GM23338 (cell line): ENCODE results near the gene OGA. TPM values are rescaled to one million over a fixed set of nuclear protein-coding genes. Genes with fewer than 3 reads are reported as not detected.

ENCODE experiments used
- ATAC-seq: fragments of 200-7000 bp; cut with Tn5 transposase; 3 replicates; pipeline ENCODE4 v1.9.1; 2020
- DNase-seq: peaks from one replicate; pipeline ENCODE4 v3.0.0-alpha.2; 2015; ENCODE audit warnings: low spot score
- H2AFZ ChIP-seq: fragments of 200-600 bp; sonication (generic); 2 replicates; pipeline ENCODE4 v1.8.0; 2016; ENCODE audit warnings: antibody characterized with exemption, mild to moderate bottlenecking, moderate library complexity
- H3F3A ChIP-seq: fragments of 200-600 bp; sonication (generic); replicated peaks from 2 replicates; pipeline ENCODE4 v1.8.0; 2017; ENCODE audit warnings: antibody characterized with exemption, mixed run types, low read depth
- H3K27ac ChIP-seq: fragments of 200-600 bp; sonication (generic); 2 replicates; pipeline ENCODE4 v1.6.1; 2016; ENCODE audit warnings: low read depth
- H3K27me3 ChIP-seq: fragments of 200-600 bp; sonication (generic); 2 replicates; pipeline ENCODE4 v1.8.0; 2016; ENCODE audit warnings: mild to moderate bottlenecking, mixed run types, moderate library complexity; ENCODE audit not compliant: insufficient read depth
- H3K36me3 ChIP-seq: fragments of 200-600 bp; sonication (generic); 2 replicates; pipeline ENCODE4 v1.8.0; 2016; ENCODE audit warnings: mild to moderate bottlenecking; ENCODE audit not compliant: insufficient read depth
- H3K4me1 ChIP-seq: fragments of 200-600 bp; sonication (generic); 2 replicates; pipeline ENCODE4 v1.8.0; 2016; ENCODE audit warnings: mild to moderate bottlenecking, moderate library complexity; ENCODE audit not compliant: insufficient read depth
- H3K4me2 ChIP-seq: fragments of 200-600 bp; sonication (generic); 2 replicates; pipeline ENCODE4 v1.7.1; 2017; ENCODE audit warnings: mixed run types
- H3K4me3 ChIP-seq: fragments of 200-600 bp; sonication (generic); 2 replicates; pipeline ENCODE4 v1.6.1; 2016; ENCODE audit warnings: mixed run types
- H3K79me2 ChIP-seq: fragments of 200-600 bp; sonication (generic); replicated peaks from 2 replicates; pipeline ENCODE4 v1.8.0; 2017; ENCODE audit warnings: mild to moderate bottlenecking; ENCODE audit not compliant: insufficient read depth
- H3K9me2 ChIP-seq: fragments of 200-600 bp; sonication (generic); 2 replicates; pipeline ENCODE4 v1.8.0; 2017; ENCODE audit not compliant: insufficient read depth
- H4K20me1 ChIP-seq: fragments of 200-600 bp; sonication (generic); replicated peaks from 2 replicates; pipeline ENCODE4 v1.8.0; 2017; ENCODE audit warnings: mild to moderate bottlenecking; ENCODE audit not compliant: insufficient read depth
- H3K27ac Mint-ChIP-seq: 2 replicates; pipeline ENCODE4 v1.8.0; 2020; ENCODE audit warnings: inconsistent platforms, mild to moderate bottlenecking, moderate library complexity, mixed read lengths
- H3K27me3 Mint-ChIP-seq: 3 replicates; pipeline ENCODE4 v1.8.0; 2022; ENCODE audit warnings: low read depth, mild to moderate bottlenecking, moderate library complexity, mixed read lengths, inconsistent platforms; ENCODE audit not compliant: insufficient read depth, poor library complexity
- H3K36me3 Mint-ChIP-seq: 3 replicates; pipeline ENCODE4 v1.8.0; 2021; ENCODE audit warnings: low read depth, mild to moderate bottlenecking, inconsistent platforms, moderate library complexity, mixed read lengths
- H3K4me1 Mint-ChIP-seq: 3 replicates; pipeline ENCODE4 v1.8.0; 2020; ENCODE audit warnings: mild to moderate bottlenecking, inconsistent platforms, mixed read lengths
- H3K4me3 Mint-ChIP-seq: 3 replicates; pipeline ENCODE4 v1.8.0; 2021; ENCODE audit warnings: moderate library complexity, mild to moderate bottlenecking, inconsistent platforms, mixed read lengths
- H3K9me3 Mint-ChIP-seq: 3 replicates; pipeline ENCODE4 v1.8.0; 2020; ENCODE audit warnings: moderate library complexity, mild to moderate bottlenecking, inconsistent platforms, mixed read lengths
- CREB1 ChIP-seq: fragments of 250-450 bp; sonication (Bioruptor Pico); IDR thresholded peaks from 2 replicates; pipeline ENCODE4 v1.5.0; 2020; ENCODE audit warnings: low read depth, mild to moderate bottlenecking, moderate library complexity
- CTCF ChIP-seq, 2 experiments: fragments of 200-600 bp in 1 of 2; sonication (generic) in 1 of 2; conservative IDR thresholded peaks; 2 replicates each; pipeline versions ENCODE4 v1.5.1 to v1.6.1; 2016 to 2017; ENCODE audit warnings: antibody characterized with exemption in 2 of 2, low read depth in 2 of 2, mild to moderate bottlenecking in 2 of 2, moderate library complexity in 1 of 2
- EZH2 ChIP-seq: fragments of 200-600 bp; sonication (generic); IDR thresholded peaks from one replicate; pipeline ENCODE4 v1.8.0; 2017; ENCODE audit warnings: antibody characterized with exemption, mild to moderate bottlenecking, low read depth; ENCODE audit not compliant: unreplicated experiment
- NANOG ChIP-seq: IDR thresholded peaks from 2 replicates; pipeline ENCODE4 v1.6.1; 2016; ENCODE audit warnings: antibody characterized with exemption, borderline replicate concordance
- POLR2AphosphoS5 ChIP-seq: IDR thresholded peaks from 2 replicates; pipeline ENCODE4 v1.6.1; 2016; ENCODE audit warnings: antibody characterized with exemption, low read depth
- REST ChIP-seq: IDR thresholded peaks from one replicate; pipeline ENCODE4 v1.6.1; 2018; ENCODE audit warnings: antibody characterized with exemption; ENCODE audit not compliant: unreplicated experiment
- ZNF114 ChIP-seq: fragments of 250-450 bp; sonication (Bioruptor Pico); IDR thresholded peaks from 2 replicates; pipeline ENCODE4 v1.5.0; 2020; ENCODE audit warnings: mild to moderate bottlenecking, moderate library complexity
- ZNF331 ChIP-seq: fragments of 250-450 bp; sonication (Bioruptor Pico); IDR thresholded peaks from 2 replicates; pipeline ENCODE4 v1.5.0; 2020; ENCODE audit warnings: low read depth, mild to moderate bottlenecking, moderate library complexity
- polyA plus RNA-seq: library from polyadenylated mRNA; unstranded; fragments of >200 nt; fragmentation: Nextera tagmentation; extraction: Ambion mirVana; gene quantifications from 2 replicates; pipeline ENCODE4 v1.2.1, GENCODE V29; 2016
- total RNA-seq: library from RNA; depleted of rRNA; stranded (reverse); fragments of >200 nt; shearing (Covaris generic); gene quantifications from 2 replicates; pipeline ENCODE4 v1.2.3, GENCODE V29; 2014

Gene OGA
- total and polyA plus RNA-seq, 2 experiments from 2014 or later, result 68.4 to 131 TPM

- Histone ChIP-seq H3K27me3 (no peaks in the 10 kb centered on the region), H3K36me3 (no peaks in the 10 kb centered on the region), H2AFZ (no peak overlapping the region), H4K20me1 (0 out of 2 replicates have a peak, but pooled peaks cover 4% of the 10 kb centered on the region), H3K9me2 (no peaks in the 10 kb centered on the region), H3K79me2 (no peaks in the 10 kb centered on the region), H3K27ac (no peak overlapping the region), H3K4me2 (no peak overlapping the region), H3K4me1 (no peaks in the 10 kb centered on the region), H3K4me3 (no peak overlapping the region), H3F3A (no peaks in the 10 kb centered on the region)
- Mint-ChIP-seq H3K27me3 (peaks cover 2% of the 10 kb centered on the region), H3K36me3 (peaks cover 13% of the 10 kb centered on the region), H3K9me3 (peaks cover 14% of the 10 kb centered on the region), H3K4me1 (no peaks in the 10 kb centered on the region), H3K4me3 (no peak overlapping the region), H3K27ac (no peak overlapping the region)
- no peak for ATAC-seq
- TF ChIP-seq POLR2AphosphoS5 (no peak), REST (no peak), EZH2 (no peak), NANOG (no peak)
- no peak for DNase-seq
Observed at GRCh38 chr10:101856626-101857025, 38.4 kb upstream of the OGA start.

GRCh38 chr10:101851411-101852116 is 33.3 kb upstream of the OGA start:
- no peaks in the 10 kb centered on the region for H3K36me3 ChIP-seq
- DNase-seq (no peak), ATAC-seq (no peak)
- peaks cover 21% of the 10 kb centered on the region for H3K4me1 Mint-ChIP-seq
- H3K9me3 Mint-ChIP-seq, result no peaks in the 10 kb centered on the region
- no peak overlapping the region for H3K4me3 ChIP-seq
- no peak overlapping the region for H2AFZ ChIP-seq
- H3F3A ChIP-seq, result no peaks in the 10 kb centered on the region
- no peaks in the 10 kb centered on the region for H3K27me3 ChIP-seq
- H4K20me1 ChIP-seq, result 0 out of 2 replicates have a peak, but pooled peaks cover 9% of the 10 kb centered on the region
- no peak overlapping the region for H3K4me2 ChIP-seq
- no peak overlapping the region for H3K4me3 Mint-ChIP-seq
- H3K4me1 ChIP-seq, result no peaks in the 10 kb centered on the region
- no peak overlapping the region for H3K27ac ChIP-seq
- no peaks in the 10 kb centered on the region for H3K36me3 Mint-ChIP-seq
- peaks cover 9% of the 10 kb centered on the region for H3K27me3 Mint-ChIP-seq
- no peak overlapping the region for H3K27ac Mint-ChIP-seq
- no peaks in the 10 kb centered on the region; the same call in 1 of the 2 replicates for H3K9me2 ChIP-seq
- H3K79me2 ChIP-seq, result no peaks in the 10 kb centered on the region
- TF ChIP-seq ZNF331 (CRISPR knock-in tag), result no peak
- no peak for TF ChIP-seq CREB1 (CRISPR knock-in tag)
- no peak for TF ChIP-seq CTCF (conservative IDR thresholded peaks at IDR 0.05; ENCODE audit: low read depth in 2 of 2)
- TF ChIP-seq ZNF114, result no peak
- TF ChIP-seq REST, result no peak
